Testis (tissue), 3 donors: Measurements from ENCODE around the gene RNF157. TPM values are rescaled to one million over a fixed set of nuclear protein-coding genes. Genes with fewer than 3 reads are reported as not detected.

ENCODE experiments used
- DNase-seq: peaks from one replicate; pipeline ENCODE4 v3.0.0-alpha.2; 2019
- H3K27ac ChIP-seq, 2 donors: fragments of 200-600 bp; sonication (generic); one replicate each; pipeline ENCODE4 v1.5.1; 2019
- H3K27me3 ChIP-seq: fragments of 200-600 bp; sonication (generic); one replicate; pipeline ENCODE4 v1.5.1; 2019
- H3K36me3 ChIP-seq: fragments of 200-600 bp; sonication (generic); one replicate; pipeline ENCODE4 v1.5.1; 2017; ENCODE audit warnings: low read depth; ENCODE audit errors: missing control alignments
- H3K4me1 ChIP-seq: fragments of 200-600 bp; sonication (generic); one replicate; pipeline ENCODE4 v1.5.1; 2019
- H3K4me3 ChIP-seq, 2 donors: fragments of 200-600 bp; sonication (generic); one replicate each; pipeline ENCODE4 v1.5.1; 2017 to 2019
- H3K9me3 ChIP-seq: fragments of 200-600 bp; sonication (generic); one replicate; pipeline ENCODE4 v1.5.1; 2017
- POLR2A ChIP-seq: fragments of 450-650 bp; IDR thresholded peaks from one replicate; pipeline ENCODE4 v1.6.1; 2017; ENCODE audit warnings: antibody characterized with exemption, mild to moderate bottlenecking, moderate library complexity
- WGBS, 2 donors: methylation state at CpG; one replicate each; pipeline ENCODE4 v1.1.5; 2018; 5-methylcytosine and 5-hydroxymethylcytosine counted together
- intact Hi-C: fragments of 100-400 bp; cut with DNase I; formaldehyde crosslinking; loops from one replicate; pipeline ENCODE4 v1.15.1; 2023; ENCODE audit warnings: low total_unique reads
- polyA plus RNA-seq: library from polyadenylated mRNA; stranded (reverse); fragments of 350-450 nt; fragmentation: Illumina TruSeq; extraction: RNeasy Lipid Tissue Mini Kit (QIAGEN cat#74804); gene quantifications from one replicate; pipeline ENCODE4 v1.2.3, GENCODE V29; 2014; ENCODE audit warnings: low read depth, low replicate concordance; ENCODE audit not compliant: insufficient read depth
- total RNA-seq, 2 donors: library from RNA; depleted of rRNA; stranded (reverse); fragments of >200 nt; gene quantifications; one replicate each; pipeline ENCODE4 v1.2.3, GENCODE V29; 2016
- TF ChIP-seq, protein P1 (sequence below), 3 experiments: fragments of 450-650 bp in 2 of 3; fragments of 200-600 bp in 1 of 3; sonication (generic) in 1 of 3; IDR thresholded peaks; one replicate each; pipeline ENCODE4 v1.5.1; 2016 to 2019; ENCODE audit warnings: antibody characterized with exemption in 3 of 3, mild to moderate bottlenecking in 2 of 3, moderate library complexity in 1 of 3

RNF157 gene
- total and polyA plus RNA-seq, 3 donors from 2014 or later = 98.8 to 108 (median 101) TPM

- 89 to 90% methylated on average over 16 of the region's 16 CpGs for WGBS, 2 donors
- H3K36me3 ChIP-seq = no peaks in the 10 kb centered on the region
- intact Hi-C loops = no loop called here
- peaks cover 9% of the 10 kb centered on the region for H3K4me1 ChIP-seq
- TF ChIP-seq, protein P1, sequence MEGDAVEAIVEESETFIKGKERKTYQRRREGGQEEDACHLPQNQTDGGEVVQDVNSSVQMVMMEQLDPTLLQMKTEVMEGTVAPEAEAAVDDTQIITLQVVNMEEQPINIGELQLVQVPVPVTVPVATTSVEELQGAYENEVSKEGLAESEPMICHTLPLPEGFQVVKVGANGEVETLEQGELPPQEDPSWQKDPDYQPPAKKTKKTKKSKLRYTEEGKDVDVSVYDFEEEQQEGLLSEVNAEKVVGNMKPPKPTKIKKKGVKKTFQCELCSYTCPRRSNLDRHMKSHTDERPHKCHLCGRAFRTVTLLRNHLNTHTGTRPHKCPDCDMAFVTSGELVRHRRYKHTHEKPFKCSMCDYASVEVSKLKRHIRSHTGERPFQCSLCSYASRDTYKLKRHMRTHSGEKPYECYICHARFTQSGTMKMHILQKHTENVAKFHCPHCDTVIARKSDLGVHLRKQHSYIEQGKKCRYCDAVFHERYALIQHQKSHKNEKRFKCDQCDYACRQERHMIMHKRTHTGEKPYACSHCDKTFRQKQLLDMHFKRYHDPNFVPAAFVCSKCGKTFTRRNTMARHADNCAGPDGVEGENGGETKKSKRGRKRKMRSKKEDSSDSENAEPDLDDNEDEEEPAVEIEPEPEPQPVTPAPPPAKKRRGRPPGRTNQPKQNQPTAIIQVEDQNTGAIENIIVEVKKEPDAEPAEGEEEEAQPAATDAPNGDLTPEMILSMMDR (IDR thresholded peaks at IDR 0.05) = no peak
- no peak for TF ChIP-seq POLR2A
- DNase-seq = no peak
- no peak overlapping the region for H3K4me3 ChIP-seq
- no peak overlapping the region for H3K27ac ChIP-seq
- H3K27me3 ChIP-seq = no peaks in the 10 kb centered on the region
- no peaks in the 10 kb centered on the region for H3K9me3 ChIP-seq
Observed at GRCh38 chr17:76136276-76137000, 103.9 kb downstream of the RNF157 start.

DNA sequence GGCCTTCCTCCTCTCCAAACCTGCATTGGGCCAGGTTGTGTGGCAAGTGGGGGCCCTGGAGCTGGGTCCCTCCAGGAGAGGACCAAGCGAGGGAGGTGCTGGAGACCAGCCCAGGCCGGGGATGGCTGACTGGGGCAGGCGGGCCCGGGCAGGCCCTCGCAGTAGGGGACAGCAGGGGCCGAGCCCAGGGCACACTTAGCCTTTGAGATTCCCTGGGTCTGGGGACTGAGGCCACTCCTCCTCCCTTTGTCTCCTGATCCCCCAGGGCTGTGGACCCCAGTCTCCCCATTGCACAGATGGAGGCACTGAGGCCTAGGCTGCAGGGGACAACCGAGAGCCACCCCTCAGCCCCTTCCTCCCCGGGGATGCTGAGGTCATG lies 104.5 kb downstream of the RNF157 start:
- no peak for TF ChIP-seq POLR2A
- peaks cover 7% of the 10 kb centered on the region for H3K4me1 ChIP-seq
- no peak for DNase-seq
- WGBS, 2 donors = 71 to 80% methylated on average over 4 to 8 of the region's 8 CpGs
- intact Hi-C loops = no loop called here
- no peak overlapping the region for H3K4me3 ChIP-seq
- H3K9me3 ChIP-seq = no peaks in the 10 kb centered on the region
- H3K36me3 ChIP-seq = no peaks in the 10 kb centered on the region
- no peaks in the 10 kb centered on the region for H3K27me3 ChIP-seq
- H3K27ac ChIP-seq = no peak overlapping the region

- H3K4me3 ChIP-seq = no peak overlapping the region
- DNase-seq = no peak
- intact Hi-C loops = no loop called here
- H3K9me3 ChIP-seq = no peaks in the 10 kb centered on the region
- WGBS, 2 donors = 66 to 76% methylated on average over 19 to 22 of the region's 22 CpGs
- TF ChIP-seq, protein P1 (IDR thresholded peaks at IDR 0.05) = no peak
- no peak for TF ChIP-seq POLR2A
- H3K4me1 ChIP-seq = peaks cover 7% of the 10 kb centered on the region
- H3K36me3 ChIP-seq = no peaks in the 10 kb centered on the region
- H3K27me3 ChIP-seq = no peaks in the 10 kb centered on the region
- no peak overlapping the region for H3K27ac ChIP-seq
Observed at GRCh38 chr17:76134911-76135809, 105.1 kb downstream of the RNF157 start.

DNA sequence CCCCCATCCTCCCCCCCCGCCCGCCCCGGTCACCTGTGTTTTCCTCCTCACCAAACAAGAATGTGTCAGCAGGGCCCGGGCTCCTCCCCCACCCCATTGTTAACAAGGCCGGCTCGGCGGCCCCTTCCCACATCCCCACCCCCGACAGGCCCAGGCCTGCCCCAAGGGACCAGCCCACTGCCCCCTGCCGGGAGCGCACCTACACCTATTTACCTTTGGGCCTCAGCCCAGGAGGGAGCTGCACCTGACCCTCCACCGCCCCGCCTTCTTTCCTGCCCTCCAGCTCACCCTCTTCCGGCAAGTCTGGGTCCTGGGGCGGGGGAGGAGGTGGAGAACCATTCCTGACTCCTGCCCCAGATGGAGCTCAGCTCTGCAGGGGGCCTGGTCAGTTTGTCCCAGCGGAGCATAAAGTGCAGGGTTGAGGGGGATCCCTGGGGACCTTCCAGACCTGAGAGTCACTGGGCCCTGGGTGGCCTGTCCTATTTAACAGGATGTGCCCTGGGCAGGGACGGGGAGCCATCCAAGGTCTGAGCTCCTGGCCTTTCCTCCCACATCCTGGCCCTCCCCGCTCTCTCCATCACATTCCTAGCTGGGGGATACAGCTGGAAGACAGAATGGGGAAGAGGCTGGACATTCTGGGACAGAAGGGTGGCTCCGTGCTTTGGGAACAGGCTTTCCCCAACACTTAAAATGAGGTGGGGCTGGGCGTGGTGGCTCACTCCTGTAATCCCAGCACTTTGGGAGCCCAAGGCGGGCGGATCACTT lies 107.5 kb downstream of the RNF157 start:
- Histone ChIP-seq H3K4me1 (peaks cover 7% of the 10 kb centered on the region), H3K4me3 (no peak overlapping the region), H3K36me3 (no peaks in the 10 kb centered on the region), H3K9me3 (no peaks in the 10 kb centered on the region), H3K27ac (no peak overlapping the region), H3K27me3 (no peaks in the 10 kb centered on the region)
- no peak for TF ChIP-seq POLR2A
- TF ChIP-seq, protein P1 (IDR thresholded peaks at IDR 0.05) = no peak
- intact Hi-C loops = no loop called here
- WGBS, 2 donors = 52 to 65% methylated on average over 13 to 17 of the region's 21 CpGs
- DNase-seq = no peak
